Ascending aorta (tissue), 2 donors: ENCODE data around the gene PCA3. TPM values are rescaled to one million over a fixed set of nuclear protein-coding genes. Genes with fewer than 3 reads are reported as not detected.
A peak's percentile ranks its signal among the peaks of the same experiment; 100 is the strongest.

Source experiments
- DNase-seq, 2 donors: peaks; one replicate each; pipeline ENCODE4 v3.0.0-alpha.2; 2019; ENCODE audit warnings: low spot score in 2 of 2
- H3K27ac ChIP-seq, 2 donors: fragments of 200-600 bp; sonication (generic); one replicate each; pipeline ENCODE4 v1.5.1; 2016 to 2017; ENCODE audit warnings: mild to moderate bottlenecking in 1 of 2
- H3K27me3 ChIP-seq: fragments of 200-600 bp; sonication (generic); one replicate; pipeline ENCODE4 v1.5.1; 2017
- H3K36me3 ChIP-seq, 2 donors: fragments of 200-600 bp; sonication (generic); one replicate each; pipeline ENCODE4 v1.5.1; 2016
- H3K4me1 ChIP-seq, 2 donors: fragments of 200-600 bp; sonication (generic); one replicate each; pipeline ENCODE4 v1.5.1; 2016 to 2017; ENCODE audit warnings: mild to moderate bottlenecking in 1 of 2
- H3K4me3 ChIP-seq, 2 donors: fragments of 200-600 bp; sonication (generic); one replicate each; pipeline ENCODE4 v1.5.1; 2016 to 2017; ENCODE audit warnings: mild to moderate bottlenecking in 1 of 2
- H3K9me3 ChIP-seq, 2 donors: fragments of 200-600 bp; sonication (generic); one replicate each; pipeline ENCODE4 v1.5.1; 2016
- intact Hi-C: fragments of 100-400 bp; cut with DNase I; formaldehyde crosslinking; loops from one replicate; pipeline ENCODE4 v1.15.1; 2023
- total RNA-seq: library from RNA; depleted of rRNA; stranded (reverse); fragments of >200 nt; gene quantifications from one replicate; pipeline ENCODE4 v1.1.0, GENCODE V29; 2016
- TF ChIP-seq, protein P1 (sequence below), 3 experiments: fragments of 200-600 bp in 2 of 3; fragments of 450-650 bp in 1 of 3; sonication (generic) in 2 of 3; IDR thresholded peaks; one replicate each; pipeline ENCODE4 v1.5.1; 2016 to 2019; ENCODE audit warnings: antibody characterized with exemption in 3 of 3, mild to moderate bottlenecking in 1 of 3, moderate library complexity in 1 of 3

PCA3 gene
- total RNA-seq, 1 donor from 2014 or later = not detected

- Histone ChIP-seq H3K4me3 (no peak overlapping the region), H3K4me1 (no peaks in the 10 kb centered on the region), H3K9me3 (no peaks in the 10 kb centered on the region), H3K36me3 (peaks cover 13 to 23% of the 10 kb centered on the region in 2 donors), H3K27ac (no peak overlapping the region), H3K27me3 (no peaks in the 10 kb centered on the region)
- TF ChIP-seq, protein P1, sequence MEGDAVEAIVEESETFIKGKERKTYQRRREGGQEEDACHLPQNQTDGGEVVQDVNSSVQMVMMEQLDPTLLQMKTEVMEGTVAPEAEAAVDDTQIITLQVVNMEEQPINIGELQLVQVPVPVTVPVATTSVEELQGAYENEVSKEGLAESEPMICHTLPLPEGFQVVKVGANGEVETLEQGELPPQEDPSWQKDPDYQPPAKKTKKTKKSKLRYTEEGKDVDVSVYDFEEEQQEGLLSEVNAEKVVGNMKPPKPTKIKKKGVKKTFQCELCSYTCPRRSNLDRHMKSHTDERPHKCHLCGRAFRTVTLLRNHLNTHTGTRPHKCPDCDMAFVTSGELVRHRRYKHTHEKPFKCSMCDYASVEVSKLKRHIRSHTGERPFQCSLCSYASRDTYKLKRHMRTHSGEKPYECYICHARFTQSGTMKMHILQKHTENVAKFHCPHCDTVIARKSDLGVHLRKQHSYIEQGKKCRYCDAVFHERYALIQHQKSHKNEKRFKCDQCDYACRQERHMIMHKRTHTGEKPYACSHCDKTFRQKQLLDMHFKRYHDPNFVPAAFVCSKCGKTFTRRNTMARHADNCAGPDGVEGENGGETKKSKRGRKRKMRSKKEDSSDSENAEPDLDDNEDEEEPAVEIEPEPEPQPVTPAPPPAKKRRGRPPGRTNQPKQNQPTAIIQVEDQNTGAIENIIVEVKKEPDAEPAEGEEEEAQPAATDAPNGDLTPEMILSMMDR (IDR thresholded peaks at IDR 0.05) = no peak
- no peak for DNase-seq
- intact Hi-C loops = no loop called here
Observed at GRCh38 chr9:76803083-76803482, 38.8 kb downstream of the PCA3 start.

DNA sequence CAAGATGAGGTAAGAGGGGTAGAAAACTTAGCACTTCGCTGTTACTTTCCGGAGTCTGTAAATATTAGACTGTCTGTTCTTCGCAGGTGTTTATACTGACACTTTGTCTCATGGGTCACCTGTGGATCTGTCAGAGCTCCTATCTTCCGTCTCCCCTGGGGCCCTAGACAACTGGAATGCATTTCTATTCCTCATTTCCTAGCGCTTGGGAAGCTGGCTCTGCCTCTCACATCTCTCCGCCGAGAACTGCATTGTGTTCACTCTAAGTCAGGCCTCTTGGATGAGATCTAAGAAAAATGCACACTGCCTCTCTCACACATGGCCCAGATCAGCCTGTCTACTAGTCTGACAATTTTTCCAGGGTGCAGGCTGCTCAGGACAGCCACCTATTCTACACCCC lies 39.5 kb downstream of the PCA3 start:
- H3K36me3 ChIP-seq = peaks cover 13 to 23% of the 10 kb centered on the region in 2 donors
- TF ChIP-seq, protein P1 (IDR thresholded peaks at IDR 0.05) = no peak
- no peak for DNase-seq
- H3K27ac ChIP-seq = no peak overlapping the region
- no peaks in the 10 kb centered on the region for H3K9me3 ChIP-seq
- H3K27me3 ChIP-seq = no peaks in the 10 kb centered on the region
- H3K4me1 ChIP-seq = no peaks in the 10 kb centered on the region
- intact Hi-C loops = no loop called here
- no peak overlapping the region for H3K4me3 ChIP-seq

- TF ChIP-seq, protein P1 (IDR thresholded peaks at IDR 0.05) = no peak
- Histone ChIP-seq H3K4me3 (no peak overlapping the region), H3K27me3 (no peaks in the 10 kb centered on the region), H3K4me1 (peaks cover 0 to 11% of the 10 kb centered on the region in 2 donors), H3K9me3 (no peaks in the 10 kb centered on the region), H3K36me3 (peaks cover 13 to 39% of the 10 kb centered on the region in 2 donors), H3K27ac (no peak overlapping the region)
- intact Hi-C loops = no loop called here
- DNase-seq = no peak
Observed at GRCh38 chr9:76808636-76809035, 44.4 kb downstream of the PCA3 start.

GRCh38 chr9:76810377-76810957 lies 46.2 kb downstream of the PCA3 start:
- intact Hi-C loops = loop anchor here (1.0 to 10.0 kb wide), 2 partner anchors 156 to 177 kb away; no protein-coding TSS in a partner anchor
- H3K4me1 ChIP-seq = peaks cover 0 to 13% of the 10 kb centered on the region in 2 donors
- TF ChIP-seq, protein P1 (IDR thresholded peaks at IDR 0.05) = peak; percentile 60 to 68 (median 60)

DNA sequence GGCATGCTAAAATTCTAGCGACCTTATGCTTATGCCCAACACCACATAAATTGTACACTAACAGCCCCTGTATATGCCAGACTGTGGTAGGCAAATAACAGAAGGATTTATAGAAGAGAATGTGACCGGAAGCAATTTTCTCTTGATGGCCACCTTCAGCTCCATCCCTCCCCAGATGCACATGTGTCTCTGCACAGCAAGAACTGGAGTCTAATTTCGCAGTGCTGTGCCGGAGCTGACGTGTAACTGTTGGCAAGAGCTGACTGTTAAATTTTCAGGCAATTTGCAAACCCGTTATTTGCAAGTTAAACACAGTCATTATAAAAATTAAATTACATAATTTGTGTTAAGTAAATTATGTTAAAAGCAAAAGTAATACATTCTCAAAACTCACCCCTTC lies 48.4 kb downstream of the PCA3 start:
- H3K36me3 ChIP-seq = peaks cover 0 to 25% of the 10 kb centered on the region in 2 donors
- H3K4me1 ChIP-seq = peaks cover 3 to 20% of the 10 kb centered on the region in 2 donors
- no peak overlapping the region for H3K27ac ChIP-seq
- TF ChIP-seq, protein P1 (IDR thresholded peaks at IDR 0.05) = no peak
- no peak for DNase-seq
- H3K9me3 ChIP-seq = no peaks in the 10 kb centered on the region
- no peaks in the 10 kb centered on the region for H3K27me3 ChIP-seq
- intact Hi-C loops = loop anchor here (10.0 kb wide), 1 partner anchor 158 kb away; no protein-coding TSS in a partner anchor
- H3K4me3 ChIP-seq = no peak overlapping the region

More at GRCh38 chr9:76810377-76810957, 46.2 kb downstream of the PCA3 start:
- peaks cover 0 to 29% of the 10 kb centered on the region in 2 donors for H3K36me3 ChIP-seq
- H3K4me3 ChIP-seq = no peak overlapping the region
- H3K9me3 ChIP-seq = no peaks in the 10 kb centered on the region
- peak overlapping the region in 1 of 2 donors; percentile 5 for H3K27ac ChIP-seq
- H3K27me3 ChIP-seq = no peaks in the 10 kb centered on the region
- no peak for DNase-seq
